ENCODE results near the gene FBXO24. TPM values are rescaled to one million over a fixed set of nuclear protein-coding genes. Genes with fewer than 3 reads are reported as not detected.

The FBXO24 gene
- total and polyA plus RNA-seq, 9 of the 15 experiments (the other 6 are each of a cell fraction or from before 2014, with no cell fraction given), result 0.17 to 0.95 (median 0.50) TPM

GRCh38 chr7:100566018-100566531 is 20.1 kb upstream of the FBXO24 start:
- no peak overlapping the region for H3K27ac ChIP-seq (ENCODE audit: extremely low read depth, low read depth, low read length)
- ChIA-PET CTCF (ENCODE audit: low intra/inter-chr PET ratio) (no interaction called here), POLR2A (interaction anchor here (0.6 to 1.8 kb wide), 5 partner anchors 12 to 149 kb away, joined by 3 to 5 read pairs (median 3); partner anchors contain the start of gene MEPCE)
- ATAC-seq, result no peak
- no peak for FAIRE-seq
- H3K4me2 ChIP-seq (ENCODE audit: insufficient read depth, low read length), result no peak overlapping the region
- intact Hi-C loops (cut with micrococcal nuclease) (no loop called here), in situ Hi-C loops (cut with MboI) (loop anchor here (25.0 kb wide), 1 partner anchor 104 kb away; the partner anchor contains the start of gene SPACDR)
- H2AFZ ChIP-seq (ENCODE audit: low read depth, low read length), result no peak overlapping the region
- BruUV-seq (replicated peaks), result no TSS peak
- no peaks in the 10 kb centered on the region for H3K27me3 ChIP-seq (ENCODE audit: control insufficient read depth in 2 of 2, insufficient read depth in 2 of 2, low read length in 2 of 2)
- H4K20me1 ChIP-seq (replicated peaks; ENCODE audit: control insufficient read depth, insufficient read depth, low read length), result no peaks in the 10 kb centered on the region
- H3K9me1 ChIP-seq (ENCODE audit: control insufficient read depth, insufficient read depth, low read length), result peaks cover 4% of the 10 kb centered on the region
- H3K4me1 ChIP-seq (replicated peaks in 1 of 2; ENCODE audit: control insufficient read depth in 2 of 2, insufficient read depth in 2 of 2, low read length in 2 of 2), result peaks cover 6 to 57% of the 10 kb centered on the region in 2 experiments; a peak in 4 of 5 replicates
- no peak for DNase-seq (ENCODE audit: extremely low read depth in 1 of 4, low spot score in 3 of 4)
- peak overlapping the region in 1 of 2 experiments; percentile 3; a peak in 2 of 4 replicates for H3K9ac ChIP-seq (ENCODE audit: insufficient read depth in 1 of 2, low read depth in 2 of 2, low read length in 2 of 2)
- H3K79me2 ChIP-seq (ENCODE audit: control insufficient read depth, insufficient read depth, low read length), result no peaks in the 10 kb centered on the region
- 67% methylated on average over 6 of the region's 6 CpGs for WGBS (ENCODE audit: insufficient coverage, low coverage, missing lambda C conversion rate)
- TF ChIP-seq SNRNP70 (optimal IDR thresholded peaks at IDR 0.05; ENCODE audit: low read depth, low read length), result no peak
- TF ChIP-seq L3MBTL2 (IDR thresholded peaks at IDR 0.05), result no peak
- no peak for TF ChIP-seq TBL1XR1 (IDR thresholded peaks at IDR 0.05; ENCODE audit: low read length in 2 of 2)
- TF ChIP-seq, protein P1, sequence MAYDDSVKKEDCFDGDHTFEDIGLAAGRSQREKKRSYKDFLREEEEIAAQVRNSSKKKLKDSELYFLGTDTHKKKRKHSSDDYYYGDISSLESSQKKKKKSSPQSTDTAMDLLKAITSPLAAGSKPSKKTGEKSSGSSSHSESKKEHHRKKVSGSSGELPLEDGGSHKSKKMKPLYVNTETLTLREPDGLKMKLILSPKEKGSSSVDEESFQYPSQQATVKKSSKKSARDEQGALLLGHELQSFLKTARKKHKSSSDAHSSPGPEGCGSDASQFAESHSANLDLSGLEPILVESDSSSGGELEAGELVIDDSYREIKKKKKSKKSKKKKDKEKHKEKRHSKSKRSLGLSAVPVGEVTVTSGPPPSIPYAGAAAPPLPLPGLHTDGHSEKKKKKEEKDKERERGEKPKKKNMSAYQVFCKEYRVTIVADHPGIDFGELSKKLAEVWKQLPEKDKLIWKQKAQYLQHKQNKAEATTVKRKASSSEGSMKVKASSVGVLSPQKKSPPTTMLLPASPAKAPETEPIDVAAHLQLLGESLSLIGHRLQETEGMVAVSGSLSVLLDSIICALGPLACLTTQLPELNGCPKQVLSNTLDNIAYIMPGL (CRISPR knock-in tag; IDR thresholded peaks at IDR 0.05), result no peak
- TF ChIP-seq ZNF140 (CRISPR knock-in tag; IDR thresholded peaks at IDR 0.05), result no peak
- TF ChIP-seq JUNB (CRISPR knock-in tag; conservative IDR thresholded peaks at IDR 0.05), result no peak
- TF ChIP-seq HMGN3 (IDR thresholded peaks at IDR 0.05; ENCODE audit: borderline replicate concordance, extremely low read depth, insufficient read length, low read depth, low read length), result no peak
- no peak for TF ChIP-seq NEUROD1 (IDR thresholded peaks at IDR 0.05; ENCODE audit: borderline replicate concordance, low read depth, low read length, partially characterized antibody)
- TF ChIP-seq FOXA3 (CRISPR knock-in tag; conservative IDR thresholded peaks at IDR 0.05 in 1 of 2, IDR thresholded peaks at IDR 0.05 in 1 of 2), result peak in 1 of 2 experiments; percentile 16; a peak in 1 of 4 replicates
- TF ChIP-seq PHF8 (IDR thresholded peaks at IDR 0.05; ENCODE audit: borderline replicate concordance, low read length), result no peak
- no peak for TF ChIP-seq RB1 (IDR thresholded peaks at IDR 0.05; ENCODE audit: low read depth)
- TF ChIP-seq CBFA2T2 (conservative IDR thresholded peaks at IDR 0.05), result no peak
- TF ChIP-seq NFIC (IDR thresholded peaks at IDR 0.05), result peak; percentile 73
- no peak for TF ChIP-seq ZNF780A (CRISPR knock-in tag; IDR thresholded peaks at IDR 0.05)
- no peak for TF ChIP-seq ZNF830 (CRISPR knock-in tag; IDR thresholded peaks at IDR 0.05)
- TF ChIP-seq POLR2G (IDR thresholded peaks at IDR 0.05; ENCODE audit: low read depth, low read length), result no peak
- TF ChIP-seq CTBP1 (IDR thresholded peaks at IDR 0.05; ENCODE audit: borderline replicate concordance), result no peak
- no peak for TF ChIP-seq CEBPG (CRISPR knock-in tag; IDR thresholded peaks at IDR 0.05)
- no peak for TF ChIP-seq CEBPG (tag; conservative IDR thresholded peaks at IDR 0.05 in 1 of 2, IDR thresholded peaks at IDR 0.05 in 1 of 2)
- H3K36me3 ChIP-seq (ENCODE audit: control insufficient read depth, insufficient read depth, low read length), result peaks cover 8% of the 10 kb centered on the region; the same call in 1 of the 3 replicates
- no peak overlapping the region for H3K4me3 ChIP-seq
- H3K9me3 ChIP-seq (replicated peaks; ENCODE audit: control insufficient read depth, insufficient read depth, low read depth, low read length), result no peaks in the 10 kb centered on the region
